Hippocampal formation (tissue), 2 donors: ENCODE results near the gene QARS1.
A peak's percentile ranks its signal among the peaks of the same experiment; 100 is the strongest.

Source experiments
- DNase-seq, 2 donors: peaks; one replicate each; lab custom pipeline; 2025; lab: John Stamatoyannopoulos, UW

The QARS1 gene

GRCh38 chr3:49120438-49121131 lies 16.0 kb upstream of the QARS1 start, which contains the start of gene USP19:
Gene USP19 (minus strand): TSS chr3:49120823. CDS start chr3:49119145, 1,678 bp downstream.
- DNase-seq = peak; percentile 74 to 92

GRCh38 chr3:49120096-49120437 lies 15.5 kb upstream of the QARS1 start:
- no peak for DNase-seq

- no peak for DNase-seq
Measured at GRCh38 chr3:49119439-49119838, 14.9 kb upstream of the QARS1 start.

GRCh38 chr3:49119036-49119435 lies 14.5 kb upstream of the QARS1 start:
- DNase-seq = no peak

GRCh38 chr3:49112262-49112661 lies 7.7 kb upstream of the QARS1 start:
- DNase-seq = no peak

- DNase-seq = no peak
Measured at GRCh38 chr3:49111347-49111746, 6.8 kb upstream of the QARS1 start.

GRCh38 chr3:49110780-49111179 lies 6.2 kb upstream of the QARS1 start:
- no peak for DNase-seq

GRCh38 chr3:49108346-49108745 lies 3.8 kb upstream of the QARS1 start:
- DNase-seq = no peak

GRCh38 chr3:49104052-49104426 lies 518 bp downstream of the QARS1 start:
- no peak for DNase-seq

- no peak for DNase-seq
Measured at GRCh38 chr3:49100046-49100615, 4.4 kb downstream of the QARS1 start.

- no peak for DNase-seq
Measured at GRCh38 chr3:49098910-49099630, 5.5 kb downstream of the QARS1 start.

- no peak for DNase-seq
Measured at GRCh38 chr3:49098429-49098828, 6.1 kb downstream of the QARS1 start.

GRCh38 chr3:49093853-49094767 lies 10.4 kb downstream of the QARS1 start, which contains the start of gene QRICH1:
Gene QRICH1 (minus strand): TSS chr3:49094071. CDS start chr3:49077017, 17,054 bp downstream.
- DNase-seq = peak; percentile 99 to 100

- DNase-seq = peak; percentile 46 to 75
Measured at GRCh38 chr3:49092938-49093852, 11.4 kb downstream of the QARS1 start.

GRCh38 chr3:49081429-49081828 lies 23.1 kb downstream of the QARS1 start:
- DNase-seq = no peak

GRCh38 chr3:49079270-49079669 lies 25.3 kb downstream of the QARS1 start:
- DNase-seq = no peak

- no peak for DNase-seq
Measured at GRCh38 chr3:49076646-49077045, 27.9 kb downstream of the QARS1 start.

GRCh38 chr3:49076116-49076515 lies 28.4 kb downstream of the QARS1 start:
- DNase-seq = no peak

GRCh38 chr3:49058011-49058410 lies 46.5 kb downstream of the QARS1 start:
- DNase-seq = no peak

GRCh38 chr3:49057268-49057667 lies 47.3 kb downstream of the QARS1 start:
- no peak for DNase-seq

- DNase-seq = no peak
Measured at GRCh38 chr3:49054344-49054862, 50.2 kb downstream of the QARS1 start.
